NB4 (cell line): Measurements from ENCODE around the gene CSF1R.

Experiments
- POLR2A ChIP-seq: IDR thresholded peaks from 2 replicates; pipeline ENCODE4 v1.6.1; 2011; ENCODE audit warnings: mild to moderate bottlenecking; ENCODE audit not compliant: insufficient read length; ENCODE audit errors: extremely low read depth
- TF ChIP-seq, protein P1 (sequence below): IDR thresholded peaks from one replicate; pipeline ENCODE4 v1.5.1; 2012; ENCODE audit warnings: low read depth, low read length

DNA sequence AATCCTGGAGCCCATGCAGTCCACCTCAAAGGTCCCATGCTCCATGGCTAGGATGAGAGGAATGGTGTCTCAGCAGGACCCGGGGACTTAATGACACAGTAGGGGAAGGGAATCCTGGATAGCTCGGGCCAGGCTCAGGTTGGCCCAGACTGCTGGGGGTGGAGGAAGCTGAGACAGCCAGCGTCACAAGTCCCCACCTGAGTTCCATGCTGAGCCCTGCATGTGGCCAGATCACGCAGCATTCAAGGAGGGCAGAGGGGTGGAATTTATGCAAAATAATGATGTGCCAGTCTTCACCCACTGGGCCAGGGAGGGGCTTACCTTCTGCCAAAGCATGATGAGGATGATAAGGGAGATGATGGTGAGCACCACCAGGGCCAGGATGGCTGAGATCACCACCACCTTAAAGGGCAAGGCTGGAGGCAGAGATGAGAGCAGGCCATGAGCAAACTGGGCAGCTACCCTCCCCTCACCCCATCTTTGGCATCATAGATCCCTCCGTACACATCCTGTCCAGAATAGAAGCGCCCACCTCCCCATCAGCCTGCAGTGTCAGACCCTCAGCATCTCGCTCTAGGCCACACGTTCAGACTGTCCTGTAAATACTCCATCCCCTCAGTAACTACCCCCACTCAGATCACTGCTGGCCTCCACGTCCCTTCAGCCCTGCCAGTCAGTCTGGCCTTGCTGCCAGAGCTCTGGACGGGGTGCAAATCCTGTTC lies 40.0 kb upstream of the CSF1R start:
- TF ChIP-seq, protein P1, sequence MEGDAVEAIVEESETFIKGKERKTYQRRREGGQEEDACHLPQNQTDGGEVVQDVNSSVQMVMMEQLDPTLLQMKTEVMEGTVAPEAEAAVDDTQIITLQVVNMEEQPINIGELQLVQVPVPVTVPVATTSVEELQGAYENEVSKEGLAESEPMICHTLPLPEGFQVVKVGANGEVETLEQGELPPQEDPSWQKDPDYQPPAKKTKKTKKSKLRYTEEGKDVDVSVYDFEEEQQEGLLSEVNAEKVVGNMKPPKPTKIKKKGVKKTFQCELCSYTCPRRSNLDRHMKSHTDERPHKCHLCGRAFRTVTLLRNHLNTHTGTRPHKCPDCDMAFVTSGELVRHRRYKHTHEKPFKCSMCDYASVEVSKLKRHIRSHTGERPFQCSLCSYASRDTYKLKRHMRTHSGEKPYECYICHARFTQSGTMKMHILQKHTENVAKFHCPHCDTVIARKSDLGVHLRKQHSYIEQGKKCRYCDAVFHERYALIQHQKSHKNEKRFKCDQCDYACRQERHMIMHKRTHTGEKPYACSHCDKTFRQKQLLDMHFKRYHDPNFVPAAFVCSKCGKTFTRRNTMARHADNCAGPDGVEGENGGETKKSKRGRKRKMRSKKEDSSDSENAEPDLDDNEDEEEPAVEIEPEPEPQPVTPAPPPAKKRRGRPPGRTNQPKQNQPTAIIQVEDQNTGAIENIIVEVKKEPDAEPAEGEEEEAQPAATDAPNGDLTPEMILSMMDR: no peak
- no peak for TF ChIP-seq POLR2A
